PC-3 (cell line): ENCODE data around the gene BFAR. TPM values are rescaled to one million over a fixed set of nuclear protein-coding genes. Genes with fewer than 3 reads are reported as not detected.

Source experiments
- ATAC-seq: fragments of 200-7000 bp; cut with Tn5 transposase; 2 replicates; pipeline ENCODE4 v1.9.1; 2020; ENCODE audit warnings: mild to moderate bottlenecking, moderate library complexity
- BruUV-seq: library from RNA; stranded (reverse); fragments of 400-500 nt; replicated peaks from 2 replicates; lab custom pipeline; 2021; lab: Mats Ljungman, UMichigan
- CTCF ChIA-PET: fragments of 300-600 bp; sonication (Branson Sonifier 250); formaldehyde crosslinking; loops from one replicate; lab custom pipeline; 2022; ENCODE audit warnings: antibody characterized with exemption; lab: Charles Lee
- POLR2A ChIA-PET: fragments of 300-600 bp; sonication (Branson Sonifier 250); formaldehyde crosslinking; loops from one replicate; lab custom pipeline; 2022; ENCODE audit warnings: antibody characterized with exemption; ENCODE audit not compliant: unreplicated experiment; lab: Charles Lee
- DNase-seq: peaks from one replicate; pipeline ENCODE4 v3.0.0-alpha.2; 2015
- H2AFZ ChIP-seq: fragments of 300-600 bp; sonication (generic); 2 replicates; pipeline ENCODE4 v1.6.0; 2016; ENCODE audit warnings: antibody characterized with exemption, low read length
- H3F3A ChIP-seq: fragments of 300-600 bp; sonication (generic); one replicate; pipeline ENCODE4 v1.6.0; 2017; ENCODE audit warnings: antibody characterized with exemption, low read length, control low read depth, mild to moderate bottlenecking; ENCODE audit not compliant: unreplicated experiment
- H3K27ac ChIP-seq: fragments of 300-600 bp; sonication (generic); 2 replicates; pipeline ENCODE4 v1.5.1; 2016; ENCODE audit warnings: mild to moderate bottlenecking, low read length
- H3K27me3 ChIP-seq: fragments of 300-600 bp; sonication (generic); 2 replicates; pipeline ENCODE4 v1.6.1; 2016; ENCODE audit warnings: low read length, mixed read lengths
- H3K36me3 ChIP-seq: fragments of 300-600 bp; sonication (generic); 2 replicates; pipeline ENCODE4 v1.6.1; 2016; ENCODE audit warnings: low read depth, mixed run types, low read length, mixed read lengths
- H3K4me1 ChIP-seq: fragments of 300-600 bp; sonication (generic); 2 replicates; pipeline ENCODE4 v1.5.1; 2016; ENCODE audit warnings: low read length; ENCODE audit not compliant: insufficient read depth
- H3K4me2 ChIP-seq: fragments of 300-600 bp; sonication (generic); 2 replicates; pipeline ENCODE4 v1.6.0; 2016; ENCODE audit warnings: low read length
- H3K4me3 ChIP-seq: fragments of 300-600 bp; sonication (generic); 2 replicates; pipeline ENCODE4 v1.5.1; 2016; ENCODE audit warnings: mild to moderate bottlenecking, low read length, mixed read lengths
- H3K79me2 ChIP-seq: fragments of 300-600 bp; sonication (generic); 2 replicates; pipeline ENCODE4 v1.6.1; 2017; ENCODE audit warnings: low read length, mixed read lengths
- H3K9ac ChIP-seq: fragments of 300-600 bp; sonication (generic); 2 replicates; pipeline ENCODE4 v1.6.0; 2016; ENCODE audit warnings: mild to moderate bottlenecking, low read length
- H3K9me2 ChIP-seq: fragments of 300-600 bp; sonication (generic); replicated peaks from 2 replicates; pipeline ENCODE4 v1.6.1; 2016; ENCODE audit warnings: mixed run types, low read length, mixed read lengths
- H3K9me3 ChIP-seq: fragments of 300-600 bp; sonication (generic); 2 replicates; pipeline ENCODE4 v1.6.1; 2016; ENCODE audit warnings: low read length, mixed read lengths
- H4K20me1 ChIP-seq: fragments of 300-600 bp; sonication (generic); 2 replicates; pipeline ENCODE4 v1.6.1; 2016; ENCODE audit warnings: low read length, mixed read lengths
- CTCF ChIP-seq: fragments of 300-600 bp; sonication (generic); conservative IDR thresholded peaks from 2 replicates; pipeline ENCODE4 v1.5.1; 2017; ENCODE audit warnings: antibody characterized with exemption, low read depth, mild to moderate bottlenecking, low read length
- EZH2 ChIP-seq: fragments of 300-600 bp; sonication (generic); IDR thresholded peaks from one replicate; pipeline ENCODE4 v1.6.1; 2017; ENCODE audit warnings: antibody characterized with exemption, mild to moderate bottlenecking, low read length; ENCODE audit not compliant: unreplicated experiment
- EZH2phosphoT487 ChIP-seq: fragments of 300-600 bp; sonication (generic); IDR thresholded peaks from 2 replicates; pipeline ENCODE4 v1.6.1; 2018; ENCODE audit warnings: mild to moderate bottlenecking, antibody characterized with exemption, low read length, borderline replicate concordance
- intact Hi-C: fragments of 100-400 bp; cut with micrococcal nuclease; formaldehyde crosslinking; loops from 2 replicates; pipeline ENCODE4 v1.9.0; 2023
- total RNA-seq: library from RNA; depleted of rRNA; stranded (reverse); fragments of >200 nt; gene quantifications from 2 replicates; pipeline ENCODE4 v1.2.3, GENCODE V29; 2014

Gene BFAR
- total RNA-seq, 1 experiment from 2014 or later = 26.9 TPM

- peaks cover 6% of the 10 kb centered on the region for H3K36me3 ChIP-seq
- ATAC-seq = no peak
- no peak overlapping the region for H2AFZ ChIP-seq
Measured at GRCh38 chr16:14627078-14627477, 5.7 kb upstream of the BFAR start.

GRCh38 chr16:14628806-14629611 lies 3.7 kb upstream of the BFAR start:
- Histone ChIP-seq H2AFZ (no peak overlapping the region), H3K4me3 (peak overlapping the region; percentile 84), H3K4me1 (peaks cover 17% of the 10 kb centered on the region), H3F3A (peaks cover 4% of the 10 kb centered on the region), H3K9me3 (no peaks in the 10 kb centered on the region), H3K9me2 (no peaks in the 10 kb centered on the region), H3K36me3 (peaks cover 6% of the 10 kb centered on the region), H3K27me3 (no peaks in the 10 kb centered on the region), H4K20me1 (no peaks in the 10 kb centered on the region), H3K79me2 (peaks cover 39% of the 10 kb centered on the region), H3K9ac (peak overlapping the region; percentile 95), H3K4me2 (peak overlapping the region; percentile 81), H3K27ac (no peak overlapping the region)
- TF ChIP-seq EZH2 (no peak), EZH2phosphoT487 (no peak), CTCF (no peak)
- ChIA-PET CTCF (no interaction called here), POLR2A (no interaction called here)
- ATAC-seq (no peak), DNase-seq (no peak)
- intact Hi-C loops = no loop called here
- TSS peak; percentile 24 for BruUV-seq

More at GRCh38 chr16:14627078-14627477, 5.7 kb upstream of the BFAR start:
- ChIA-PET POLR2A (no interaction called here), CTCF (no interaction called here)
- Histone ChIP-seq H3K79me2 (peaks cover 26% of the 10 kb centered on the region), H3K9me3 (no peaks in the 10 kb centered on the region), H3K9me2 (no peaks in the 10 kb centered on the region), H3K27ac (no peak overlapping the region), H3F3A (peaks cover 4% of the 10 kb centered on the region), H3K27me3 (no peaks in the 10 kb centered on the region), H3K4me1 (peaks cover 15% of the 10 kb centered on the region), H3K9ac (no peak overlapping the region), H3K4me3 (no peak overlapping the region), H3K4me2 (no peak overlapping the region), H4K20me1 (no peaks in the 10 kb centered on the region)
- DNase-seq = no peak
- no TSS peak for BruUV-seq
- intact Hi-C loops = no loop called here
- TF ChIP-seq CTCF (no peak), EZH2phosphoT487 (no peak), EZH2 (no peak)

GRCh38 chr16:14629612-14629918 lies 3.2 kb upstream of the BFAR start:
- Histone ChIP-seq H3K79me2 (peaks cover 45% of the 10 kb centered on the region), H3K36me3 (peaks cover 6% of the 10 kb centered on the region), H3K4me3 (peak overlapping the region; percentile 84), H3K27me3 (no peaks in the 10 kb centered on the region), H4K20me1 (peaks cover 4% of the 10 kb centered on the region; the same call in 1 of the 2 replicates), H3K9me2 (no peaks in the 10 kb centered on the region), H3K4me2 (peak overlapping the region; percentile 81), H3K9ac (peak overlapping the region; percentile 95), H3F3A (peaks cover 4% of the 10 kb centered on the region), H3K4me1 (peaks cover 22% of the 10 kb centered on the region), H3K27ac (0 out of 2 replicates have a peak overlapping the region, but pooled peaks have one; percentile 26), H2AFZ (peak overlapping the region; percentile 75), H3K9me3 (no peaks in the 10 kb centered on the region)
- no peak for TF ChIP-seq EZH2
- TF ChIP-seq EZH2phosphoT487 = no peak
- TF ChIP-seq CTCF = no peak
- intact Hi-C loops = no loop called here
- ATAC-seq (peak; percentile 2; the same call in 1 of the 2 replicates), DNase-seq (no peak)
- BruUV-seq = no TSS peak
- CTCF ChIA-PET = no interaction called here
- POLR2A ChIA-PET = no interaction called here
